GM23338 (cell line): ENCODE data around the gene DGKD. TPM values are rescaled to one million over a fixed set of nuclear protein-coding genes. Genes with fewer than 3 reads are reported as not detected.

ENCODE experiments used
- ATAC-seq: fragments of 200-7000 bp; cut with Tn5 transposase; 3 replicates; pipeline ENCODE4 v1.9.1; 2020
- DNase-seq: peaks from one replicate; pipeline ENCODE4 v3.0.0-alpha.2; 2015; ENCODE audit warnings: low spot score
- H2AFZ ChIP-seq: fragments of 200-600 bp; sonication (generic); 2 replicates; pipeline ENCODE4 v1.8.0; 2016; ENCODE audit warnings: antibody characterized with exemption, mild to moderate bottlenecking, moderate library complexity
- H3F3A ChIP-seq: fragments of 200-600 bp; sonication (generic); replicated peaks from 2 replicates; pipeline ENCODE4 v1.8.0; 2017; ENCODE audit warnings: antibody characterized with exemption, mixed run types, low read depth
- H3K27ac ChIP-seq: fragments of 200-600 bp; sonication (generic); 2 replicates; pipeline ENCODE4 v1.6.1; 2016; ENCODE audit warnings: low read depth
- H3K27me3 ChIP-seq: fragments of 200-600 bp; sonication (generic); 2 replicates; pipeline ENCODE4 v1.8.0; 2016; ENCODE audit warnings: mild to moderate bottlenecking, mixed run types, moderate library complexity; ENCODE audit not compliant: insufficient read depth
- H3K36me3 ChIP-seq: fragments of 200-600 bp; sonication (generic); 2 replicates; pipeline ENCODE4 v1.8.0; 2016; ENCODE audit warnings: mild to moderate bottlenecking; ENCODE audit not compliant: insufficient read depth
- H3K4me1 ChIP-seq: fragments of 200-600 bp; sonication (generic); 2 replicates; pipeline ENCODE4 v1.8.0; 2016; ENCODE audit warnings: mild to moderate bottlenecking, moderate library complexity; ENCODE audit not compliant: insufficient read depth
- H3K4me2 ChIP-seq: fragments of 200-600 bp; sonication (generic); 2 replicates; pipeline ENCODE4 v1.7.1; 2017; ENCODE audit warnings: mixed run types
- H3K4me3 ChIP-seq: fragments of 200-600 bp; sonication (generic); 2 replicates; pipeline ENCODE4 v1.6.1; 2016; ENCODE audit warnings: mixed run types
- H3K79me2 ChIP-seq: fragments of 200-600 bp; sonication (generic); replicated peaks from 2 replicates; pipeline ENCODE4 v1.8.0; 2017; ENCODE audit warnings: mild to moderate bottlenecking; ENCODE audit not compliant: insufficient read depth
- H3K9me2 ChIP-seq: fragments of 200-600 bp; sonication (generic); 2 replicates; pipeline ENCODE4 v1.8.0; 2017; ENCODE audit not compliant: insufficient read depth
- H4K20me1 ChIP-seq: fragments of 200-600 bp; sonication (generic); replicated peaks from 2 replicates; pipeline ENCODE4 v1.8.0; 2017; ENCODE audit warnings: mild to moderate bottlenecking; ENCODE audit not compliant: insufficient read depth
- H3K27ac Mint-ChIP-seq: 2 replicates; pipeline ENCODE4 v1.8.0; 2020; ENCODE audit warnings: inconsistent platforms, mild to moderate bottlenecking, moderate library complexity, mixed read lengths
- H3K27me3 Mint-ChIP-seq: 3 replicates; pipeline ENCODE4 v1.8.0; 2022; ENCODE audit warnings: low read depth, mild to moderate bottlenecking, moderate library complexity, mixed read lengths, inconsistent platforms; ENCODE audit not compliant: insufficient read depth, poor library complexity
- H3K36me3 Mint-ChIP-seq: 3 replicates; pipeline ENCODE4 v1.8.0; 2021; ENCODE audit warnings: low read depth, mild to moderate bottlenecking, inconsistent platforms, moderate library complexity, mixed read lengths
- H3K4me1 Mint-ChIP-seq: 3 replicates; pipeline ENCODE4 v1.8.0; 2020; ENCODE audit warnings: mild to moderate bottlenecking, inconsistent platforms, mixed read lengths
- H3K4me3 Mint-ChIP-seq: 3 replicates; pipeline ENCODE4 v1.8.0; 2021; ENCODE audit warnings: moderate library complexity, mild to moderate bottlenecking, inconsistent platforms, mixed read lengths
- H3K9me3 Mint-ChIP-seq: 3 replicates; pipeline ENCODE4 v1.8.0; 2020; ENCODE audit warnings: moderate library complexity, mild to moderate bottlenecking, inconsistent platforms, mixed read lengths
- CREB1 ChIP-seq: fragments of 250-450 bp; sonication (Bioruptor Pico); IDR thresholded peaks from 2 replicates; pipeline ENCODE4 v1.5.0; 2020; ENCODE audit warnings: low read depth, mild to moderate bottlenecking, moderate library complexity
- EZH2 ChIP-seq: fragments of 200-600 bp; sonication (generic); IDR thresholded peaks from one replicate; pipeline ENCODE4 v1.8.0; 2017; ENCODE audit warnings: antibody characterized with exemption, mild to moderate bottlenecking, low read depth; ENCODE audit not compliant: unreplicated experiment
- JUNB ChIP-seq: IDR thresholded peaks from one replicate; pipeline ENCODE4 v1.6.1; 2016; ENCODE audit warnings: antibody characterized with exemption; ENCODE audit not compliant: unreplicated experiment
- ZNF114 ChIP-seq: fragments of 250-450 bp; sonication (Bioruptor Pico); IDR thresholded peaks from 2 replicates; pipeline ENCODE4 v1.5.0; 2020; ENCODE audit warnings: mild to moderate bottlenecking, moderate library complexity
- polyA plus RNA-seq: library from polyadenylated mRNA; unstranded; fragments of >200 nt; fragmentation: Nextera tagmentation; extraction: Ambion mirVana; gene quantifications from 2 replicates; pipeline ENCODE4 v1.2.1, GENCODE V29; 2016
- total RNA-seq: library from RNA; depleted of rRNA; stranded (reverse); fragments of >200 nt; shearing (Covaris generic); gene quantifications from 2 replicates; pipeline ENCODE4 v1.2.3, GENCODE V29; 2014
- TF ChIP-seq, protein P1 (sequence below): IDR thresholded peaks from one replicate; pipeline ENCODE4 v1.6.1; 2018; ENCODE audit warnings: antibody characterized with exemption; ENCODE audit not compliant: unreplicated experiment

The DGKD gene
- total and polyA plus RNA-seq, 2 experiments from 2014 or later: 11.1 to 23.4 TPM

DNA sequence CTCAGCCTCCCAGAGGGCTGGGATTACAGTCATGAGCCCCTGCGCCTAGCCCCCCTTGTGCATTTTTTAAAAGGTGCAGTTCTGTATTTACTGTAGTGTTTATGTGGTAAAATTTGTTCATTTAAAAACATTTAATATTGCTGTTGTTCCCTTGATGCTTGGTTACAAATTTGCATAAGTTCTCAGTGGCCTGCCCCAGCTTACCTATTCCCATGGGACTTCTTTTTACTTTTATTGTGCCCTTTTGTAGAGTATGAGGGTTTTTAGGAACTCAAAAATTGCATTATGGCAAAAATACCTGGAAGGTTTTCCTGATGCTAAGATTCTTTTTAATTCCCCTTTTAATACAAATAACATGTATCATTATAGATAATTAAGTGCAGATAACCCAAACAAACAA lies 63.0 kb downstream of the DGKD start:
- H3K4me1 Mint-ChIP-seq: peaks cover 48% of the 10 kb centered on the region
- Histone ChIP-seq H3K27ac (no peak overlapping the region), H3K4me3 (no peak overlapping the region)

DNA sequence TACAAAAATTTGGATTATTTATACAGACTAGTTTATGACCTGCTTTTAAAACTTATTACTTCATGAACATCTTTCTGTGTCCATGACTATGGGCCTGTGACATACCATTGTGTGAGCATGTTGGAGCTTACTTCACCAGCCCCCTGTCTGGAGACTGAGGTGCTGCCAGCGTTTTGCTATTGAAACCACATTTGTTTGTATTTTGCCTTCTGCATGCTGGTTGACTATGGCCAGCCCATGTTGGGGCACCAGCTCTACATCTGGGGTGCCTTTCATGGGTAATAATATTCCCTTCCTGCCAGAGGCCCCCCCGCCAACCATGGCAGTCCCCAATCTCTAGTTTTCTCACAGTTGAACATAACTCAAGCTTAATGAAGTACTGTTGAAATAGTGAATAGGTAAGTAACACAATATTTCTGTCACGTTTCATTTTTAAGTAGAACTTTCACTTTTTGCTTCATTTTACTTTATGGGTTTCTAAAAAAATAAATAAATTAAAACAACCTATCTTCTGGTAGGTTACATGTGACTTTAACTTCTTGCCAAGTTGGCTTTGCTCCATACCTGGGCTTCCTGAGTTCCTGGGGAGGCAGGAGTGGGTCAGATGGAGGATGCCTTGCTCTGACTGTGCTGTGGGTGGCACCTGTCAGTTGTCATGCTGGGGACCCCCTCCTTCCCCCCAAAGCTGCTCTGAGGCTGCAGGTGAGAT lies 63.9 kb downstream of the DGKD start:
- H3K36me3 ChIP-seq: no peaks in the 10 kb centered on the region
- no peaks in the 10 kb centered on the region for H3K27me3 ChIP-seq
- H3K4me1 Mint-ChIP-seq: peaks cover 49% of the 10 kb centered on the region
- no peak for ATAC-seq
- H3K4me2 ChIP-seq: no peak overlapping the region
- H2AFZ ChIP-seq: no peak overlapping the region
- H3K27ac Mint-ChIP-seq: no peak overlapping the region
- H3K4me1 ChIP-seq: peaks cover 17% of the 10 kb centered on the region
- H3K9me2 ChIP-seq: no peaks in the 10 kb centered on the region
- no peaks in the 10 kb centered on the region for H3K36me3 Mint-ChIP-seq
- H3K4me3 ChIP-seq: no peak overlapping the region
- no peak for DNase-seq
- H3K27me3 Mint-ChIP-seq: peaks cover 10% of the 10 kb centered on the region
- TF ChIP-seq CREB1 (CRISPR knock-in tag) (no peak), EZH2 (no peak), JUNB (no peak)
- H4K20me1 ChIP-seq: peaks cover 5% of the 10 kb centered on the region; the same call in 1 of the 2 replicates
- no peak overlapping the region for H3K27ac ChIP-seq
- H3F3A ChIP-seq: no peaks in the 10 kb centered on the region
- H3K9me3 Mint-ChIP-seq: no peaks in the 10 kb centered on the region; the same call in 2 of the 3 replicates
- peaks cover 23% of the 10 kb centered on the region for H3K79me2 ChIP-seq
- H3K4me3 Mint-ChIP-seq: no peak overlapping the region

More for the DNA sequence above, 63.0 kb downstream of the DGKD start:
- Histone ChIP-seq H3F3A (no peaks in the 10 kb centered on the region), H4K20me1 (peaks cover 5% of the 10 kb centered on the region; the same call in 1 of the 2 replicates), H3K4me1 (peaks cover 17% of the 10 kb centered on the region), H3K27me3 (no peaks in the 10 kb centered on the region), H3K4me2 (no peak overlapping the region), H3K36me3 (no peaks in the 10 kb centered on the region), H3K9me2 (no peaks in the 10 kb centered on the region), H3K79me2 (peaks cover 21% of the 10 kb centered on the region), H2AFZ (no peak overlapping the region)
- peaks cover 10% of the 10 kb centered on the region for H3K27me3 Mint-ChIP-seq
- H3K9me3 Mint-ChIP-seq: no peaks in the 10 kb centered on the region; the same call in 2 of the 3 replicates
- no peak for DNase-seq
- peaks cover 5% of the 10 kb centered on the region; the same call in 1 of the 3 replicates for H3K36me3 Mint-ChIP-seq
- no peak for TF ChIP-seq ZNF114 (CRISPR knock-in tag)
- TF ChIP-seq, protein P1, sequence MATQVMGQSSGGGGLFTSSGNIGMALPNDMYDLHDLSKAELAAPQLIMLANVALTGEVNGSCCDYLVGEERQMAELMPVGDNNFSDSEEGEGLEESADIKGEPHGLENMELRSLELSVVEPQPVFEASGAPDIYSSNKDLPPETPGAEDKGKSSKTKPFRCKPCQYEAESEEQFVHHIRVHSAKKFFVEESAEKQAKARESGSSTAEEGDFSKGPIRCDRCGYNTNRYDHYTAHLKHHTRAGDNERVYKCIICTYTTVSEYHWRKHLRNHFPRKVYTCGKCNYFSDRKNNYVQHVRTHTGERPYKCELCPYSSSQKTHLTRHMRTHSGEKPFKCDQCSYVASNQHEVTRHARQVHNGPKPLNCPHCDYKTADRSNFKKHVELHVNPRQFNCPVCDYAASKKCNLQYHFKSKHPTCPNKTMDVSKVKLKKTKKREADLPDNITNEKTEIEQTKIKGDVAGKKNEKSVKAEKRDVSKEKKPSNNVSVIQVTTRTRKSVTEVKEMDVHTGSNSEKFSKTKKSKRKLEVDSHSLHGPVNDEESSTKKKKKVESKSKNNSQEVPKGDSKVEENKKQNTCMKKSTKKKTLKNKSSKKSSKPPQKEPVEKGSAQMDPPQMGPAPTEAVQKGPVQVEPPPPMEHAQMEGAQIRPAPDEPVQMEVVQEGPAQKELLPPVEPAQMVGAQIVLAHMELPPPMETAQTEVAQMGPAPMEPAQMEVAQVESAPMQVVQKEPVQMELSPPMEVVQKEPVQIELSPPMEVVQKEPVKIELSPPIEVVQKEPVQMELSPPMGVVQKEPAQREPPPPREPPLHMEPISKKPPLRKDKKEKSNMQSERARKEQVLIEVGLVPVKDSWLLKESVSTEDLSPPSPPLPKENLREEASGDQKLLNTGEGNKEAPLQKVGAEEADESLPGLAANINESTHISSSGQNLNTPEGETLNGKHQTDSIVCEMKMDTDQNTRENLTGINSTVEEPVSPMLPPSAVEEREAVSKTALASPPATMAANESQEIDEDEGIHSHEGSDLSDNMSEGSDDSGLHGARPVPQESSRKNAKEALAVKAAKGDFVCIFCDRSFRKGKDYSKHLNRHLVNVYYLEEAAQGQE: no peak
- no peak for ATAC-seq
- no peak overlapping the region for H3K4me3 Mint-ChIP-seq
- no peak overlapping the region for H3K27ac Mint-ChIP-seq
